Esophagus muscularis mucosa (tissue), 4 donors: ENCODE results near the gene PNPLA5. TPM values are rescaled to one million over a fixed set of nuclear protein-coding genes. Genes with fewer than 3 reads are reported as not detected.

Experiments used
- DNase-seq: peaks from one replicate; pipeline ENCODE4 v3.0.0-alpha.2; 2017; ENCODE audit errors: extremely low spot score
- H3K27ac ChIP-seq, 4 donors: fragments of 200-600 bp; sonication (generic); replicated peaks in 1 of 4; 1 replicate in 3 of 4; 2 replicates in 1 of 4; pipeline ENCODE4 v1.5.1; 2016 to 2019; ENCODE audit warnings: mild to moderate bottlenecking in 1 of 4
- H3K27me3 ChIP-seq, 4 donors: fragments of 200-600 bp; sonication (generic); one replicate each; pipeline versions ENCODE4 v1.5.1 to v1.6.0; 2016 to 2019
- H3K36me3 ChIP-seq, 4 donors: fragments of 200-600 bp; sonication (generic); one replicate each; pipeline ENCODE4 v1.5.1; 2016 to 2019
- H3K4me1 ChIP-seq, 4 donors: fragments of 200-600 bp; sonication (generic); one replicate each; pipeline ENCODE4 v1.5.1; 2016 to 2019
- H3K4me3 ChIP-seq, 4 donors: fragments of 200-600 bp; sonication (generic); 1 replicate in 2 of 4; 2 replicates in 2 of 4; pipeline ENCODE4 v1.5.1; 2016 to 2019; ENCODE audit warnings: mild to moderate bottlenecking in 4 of 4, moderate library complexity in 1 of 4
- H3K9me3 ChIP-seq, 4 donors: fragments of 200-600 bp; sonication (generic); 1 replicate in 3 of 4; 2 replicates in 1 of 4; pipeline ENCODE4 v1.5.1; 2016 to 2019
- CTCF ChIP-seq, 3 experiments: fragments of 200-600 bp in 2 of 3; fragments of 450-650 bp in 1 of 3; sonication (generic) in 2 of 3; IDR thresholded peaks; one replicate each; pipeline ENCODE4 v1.5.1; 2017 to 2019; ENCODE audit warnings: antibody characterized with exemption in 3 of 3, mild to moderate bottlenecking in 2 of 3, moderate library complexity in 1 of 3
- EP300 ChIP-seq: sonication (generic); formaldehyde crosslinking; IDR thresholded peaks from one replicate; pipeline ENCODE4 v1.6.1; 2017; ENCODE audit warnings: antibody characterized with exemption
- POLR2A ChIP-seq: fragments of 450-650 bp; IDR thresholded peaks from one replicate; pipeline ENCODE4 v1.6.1; 2017; ENCODE audit warnings: antibody characterized with exemption, moderate library complexity, mild to moderate bottlenecking, low read depth
- POLR2AphosphoS5 ChIP-seq, 2 donors: sonication (generic); formaldehyde crosslinking; IDR thresholded peaks; one replicate each; pipeline ENCODE4 v1.6.1; 2017; ENCODE audit warnings: antibody characterized with exemption in 2 of 2
- WGBS: methylation state at CpG from one replicate; pipeline ENCODE4 v1.1.5; 2018; 5-methylcytosine and 5-hydroxymethylcytosine counted together
- intact Hi-C: fragments of 100-400 bp; cut with DNase I; formaldehyde crosslinking; loops from one replicate; pipeline ENCODE4 v1.15.1; 2023
- total RNA-seq, 4 donors: library from RNA; depleted of rRNA; stranded (reverse); fragments of >200 nt; gene quantifications; one replicate each; pipeline versions ENCODE4 v1.1.0 to v1.2.1, GENCODE V29; 2016

The PNPLA5 gene
- total RNA-seq, 4 donors from 2014 or later: not detected

GRCh38 chr22:43928468-43928867, 36.7 kb upstream of the PNPLA5 start:
- intact Hi-C loops: no loop called here
- Histone ChIP-seq H3K27me3 (peaks cover 7 to 29% (median 15%) of the 10 kb centered on the region in 4 donors), H3K36me3 (no peaks in the 10 kb centered on the region), H3K4me3 (no peak overlapping the region), H3K4me1 (peaks cover 7 to 10% (median 10%) of the 10 kb centered on the region in 4 donors), H3K9me3 (peaks cover 0 to 4% (median 0%) of the 10 kb centered on the region in 4 donors), H3K27ac (no peak overlapping the region)
- 78% methylated on average over 5 of the region's 5 CpGs for WGBS
- TF ChIP-seq POLR2A: no peak
- TF ChIP-seq CTCF (IDR thresholded peaks at IDR 0.05): no peak
- TF ChIP-seq POLR2AphosphoS5 (IDR thresholded peaks at IDR 0.05): no peak
- TF ChIP-seq EP300: no peak
- no peak for DNase-seq

DNA sequence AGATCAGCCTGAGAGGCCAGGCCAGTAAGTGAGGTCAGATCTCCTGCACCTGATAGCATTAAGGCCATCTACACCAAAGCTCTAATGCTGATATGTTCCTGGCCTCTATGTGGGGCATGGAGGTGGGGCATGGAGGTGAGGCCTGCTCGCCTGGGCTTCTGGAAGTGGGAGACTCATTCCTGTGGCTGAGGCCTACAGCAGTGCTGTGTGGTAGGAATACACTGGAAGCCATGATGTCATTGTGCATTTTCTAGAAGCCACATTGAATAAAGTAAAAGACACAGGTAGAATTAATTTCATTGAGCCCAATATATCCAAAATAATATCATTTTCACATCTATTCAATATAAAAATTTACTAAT, 34.5 kb upstream of the PNPLA5 start:
- intact Hi-C loops: no loop called here
- WGBS: 100% methylated on average over 1 of the region's 1 CpG
- Histone ChIP-seq H3K27ac (no peak overlapping the region), H3K4me1 (peaks cover 7 to 19% (median 17%) of the 10 kb centered on the region in 4 donors), H3K4me3 (no peak overlapping the region), H3K36me3 (no peaks in the 10 kb centered on the region), H3K9me3 (peaks cover 0 to 4% (median 0%) of the 10 kb centered on the region in 4 donors), H3K27me3 (peaks cover 7 to 41% (median 15%) of the 10 kb centered on the region in 4 donors)
- TF ChIP-seq POLR2AphosphoS5 (IDR thresholded peaks at IDR 0.05): no peak
- no peak for TF ChIP-seq POLR2A
- DNase-seq: no peak

- peaks cover 0 to 4% (median 0%) of the 10 kb centered on the region in 4 donors for H3K9me3 ChIP-seq
- DNase-seq: no peak
- H3K4me1 ChIP-seq: peaks cover 7 to 19% (median 17%) of the 10 kb centered on the region in 4 donors
- no peaks in the 10 kb centered on the region for H3K36me3 ChIP-seq
- intact Hi-C loops: no loop called here
- 82% methylated on average over 5 of the region's 6 CpGs for WGBS
- TF ChIP-seq EP300 (no peak), POLR2AphosphoS5 (IDR thresholded peaks at IDR 0.05) (no peak), POLR2A (no peak), CTCF (IDR thresholded peaks at IDR 0.05) (no peak)
- H3K27ac ChIP-seq: no peak overlapping the region
- H3K4me3 ChIP-seq: no peak overlapping the region
- peaks cover 7 to 47% (median 15%) of the 10 kb centered on the region in 4 donors for H3K27me3 ChIP-seq
Observed at GRCh38 chr22:43925433-43926348, 33.9 kb upstream of the PNPLA5 start.

DNA sequence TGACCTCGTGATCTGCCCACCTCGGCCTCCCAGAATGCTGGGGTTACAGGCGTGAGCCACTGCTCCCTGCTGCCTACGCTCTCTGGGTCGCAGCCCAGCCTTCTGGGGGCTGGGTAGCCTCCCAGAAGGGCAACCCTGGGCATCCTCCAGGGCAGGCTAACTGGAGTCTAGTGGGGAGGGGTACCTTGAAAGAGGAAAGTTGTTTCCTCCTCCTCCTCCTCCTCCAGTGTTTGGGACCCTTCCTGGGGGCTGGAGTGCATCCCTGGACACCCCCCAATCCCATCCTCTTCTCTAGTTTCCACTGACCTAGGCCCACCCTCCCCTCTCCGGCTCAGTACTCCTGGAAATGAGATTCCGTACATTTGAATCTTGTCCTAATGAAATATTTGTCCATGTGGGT, 33.1 kb upstream of the PNPLA5 start:
- TF ChIP-seq EP300 (no peak), POLR2A (no peak), CTCF (IDR thresholded peaks at IDR 0.05) (no peak), POLR2AphosphoS5 (IDR thresholded peaks at IDR 0.05) (no peak)
- peaks cover 7 to 19% (median 17%) of the 10 kb centered on the region in 4 donors for H3K4me1 ChIP-seq
- H3K27ac ChIP-seq: no peak overlapping the region
- no peak for DNase-seq
- no peaks in the 10 kb centered on the region for H3K36me3 ChIP-seq
- peaks cover 0 to 4% (median 0%) of the 10 kb centered on the region in 4 donors for H3K9me3 ChIP-seq
- 66% methylated on average over 7 of the region's 7 CpGs for WGBS
- H3K4me3 ChIP-seq: no peak overlapping the region
- intact Hi-C loops: no loop called here
- H3K27me3 ChIP-seq: peaks cover 7 to 54% (median 15%) of the 10 kb centered on the region in 4 donors
